Measurements from ENCODE around the gene PPP1R15A.

- no peak for TF ChIP-seq CTCF (IDR thresholded peaks at IDR 0.05)
- TF ChIP-seq POLR2A (IDR thresholded peaks at IDR 0.05), result no peak
These were observed 13.1 kb upstream of the PPP1R15A start for GRCh38 chr19:48858984-48859710.
